PFSK-1 (cell line): Measurements from ENCODE around the gene SLC17A9.

ENCODE experiments used
- FOXP2 ChIP-seq: optimal IDR thresholded peaks from 2 replicates; pipeline ENCODE3; 2011; ENCODE audit warnings: borderline replicate concordance, control low read depth, inconsistent platforms; ENCODE audit not compliant: insufficient read depth; ENCODE audit errors: extremely low read length, extremely low read depth
- POLR2AphosphoS5 ChIP-seq: IDR thresholded peaks from 2 replicates; pipeline ENCODE4 v1.6.1; 2012; ENCODE audit warnings: low read depth, mild to moderate bottlenecking, control low read depth, low read length, moderate library complexity
- REST ChIP-seq, 2 experiments: IDR thresholded peaks; 2 replicates each; pipeline versions ENCODE4 v1.6.1 to v1.8.0; 2011 to 2012; ENCODE audit warnings: low read depth in 2 of 2, low read length in 2 of 2, control low read depth in 1 of 2, inconsistent platforms in 1 of 2, mild to moderate bottlenecking in 1 of 2, moderate library complexity in 1 of 2; ENCODE audit not compliant: insufficient read depth in 1 of 2
- SIN3A ChIP-seq: IDR thresholded peaks from 2 replicates; pipeline ENCODE4 v1.6.1; 2012; ENCODE audit warnings: mild to moderate bottlenecking, low read length, moderate library complexity, borderline replicate concordance; ENCODE audit not compliant: insufficient read depth
- TAF1 ChIP-seq: IDR thresholded peaks from 2 replicates; pipeline ENCODE4 v1.6.1; 2012; ENCODE audit warnings: low read length, control low read depth, borderline replicate concordance; ENCODE audit not compliant: insufficient read depth

SLC17A9 gene

GRCh38 chr20:63017826-63018411, 65.4 kb downstream of the SLC17A9 start:
- no peak for TF ChIP-seq POLR2AphosphoS5
- no peak for TF ChIP-seq REST (IDR thresholded peaks at IDR 0.05; ENCODE audit: insufficient read depth in 1 of 2, low read depth in 2 of 2, low read length in 2 of 2)
- TF ChIP-seq TAF1, result no peak
- TF ChIP-seq FOXP2, result no peak
- TF ChIP-seq SIN3A, result no peak
